ENCODE results near the gene PKIG. TPM values are rescaled to one million over a fixed set of nuclear protein-coding genes. Genes with fewer than 3 reads are reported as not detected.
"Not testable (repeated sequence)": the region's sequence is repeated elsewhere in the genome, so short reads cannot be mapped to it uniquely, and the experiment has no call there.

Gene PKIG
- polyA plus RNA-seq, 6 donors from 2014 or later, result 74.7 to 219 (median 103) TPM

- no peaks in the 10 kb centered on the region for H3K36me3 Mint-ChIP-seq
- no peaks in the 10 kb centered on the region for H3K9me3 Mint-ChIP-seq
- ATAC-seq (ENCODE audit: low read depth in 2 of 2) (peak; percentile 27 to 34), DNase-seq (no peak)
- peaks cover 58 to 75% (median 59%) of the 10 kb centered on the region in 3 donors for H3K4me1 Mint-ChIP-seq
- H3K27me3 Mint-ChIP-seq, result no peaks in the 10 kb centered on the region
- H3K27ac Mint-ChIP-seq, result peak overlapping the region in 5 of 6 donors; percentile 92 to 98 (median 96)
- peak overlapping the region in 6 of 8 donors; percentile 19 to 93 (median 82) for H3K4me3 Mint-ChIP-seq
These were observed 2.9 kb upstream of the PKIG start for GRCh38 chr20:44579313-44580081.

GRCh38 chr20:44580581-44581268 lies 1.7 kb upstream of the PKIG start:
- no peaks in the 10 kb centered on the region for H3K9me3 Mint-ChIP-seq
- no peaks in the 10 kb centered on the region for H3K27me3 Mint-ChIP-seq
- H3K27ac Mint-ChIP-seq, result peak overlapping the region in 5 of 6 donors; percentile 92 to 98 (median 96)
- DNase-seq, result no peak
- peak overlapping the region; percentile 84 to 96 (median 93) for H3K4me3 Mint-ChIP-seq
- no peak for ATAC-seq (ENCODE audit: low read depth in 2 of 2)
- H3K36me3 Mint-ChIP-seq, result no peaks in the 10 kb centered on the region
- peaks cover 68 to 85% (median 69%) of the 10 kb centered on the region in 3 donors for H3K4me1 Mint-ChIP-seq

- ATAC-seq (ENCODE audit: low read depth in 2 of 2) (no peak), DNase-seq (no peak)
- Mint-ChIP-seq H3K36me3 (no peaks in the 10 kb centered on the region), H3K27ac (peak overlapping the region in 5 of 6 donors; percentile 92 to 98 (median 96)), H3K4me1 (peaks cover 64 to 85% (median 67%) of the 10 kb centered on the region in 3 donors), H3K9me3 (no peaks in the 10 kb centered on the region), H3K27me3 (no peaks in the 10 kb centered on the region), H3K4me3 (peak overlapping the region; percentile 84 to 96 (median 93))
These were observed 864 bp upstream of the PKIG start for GRCh38 chr20:44581515-44581914.

DNA sequence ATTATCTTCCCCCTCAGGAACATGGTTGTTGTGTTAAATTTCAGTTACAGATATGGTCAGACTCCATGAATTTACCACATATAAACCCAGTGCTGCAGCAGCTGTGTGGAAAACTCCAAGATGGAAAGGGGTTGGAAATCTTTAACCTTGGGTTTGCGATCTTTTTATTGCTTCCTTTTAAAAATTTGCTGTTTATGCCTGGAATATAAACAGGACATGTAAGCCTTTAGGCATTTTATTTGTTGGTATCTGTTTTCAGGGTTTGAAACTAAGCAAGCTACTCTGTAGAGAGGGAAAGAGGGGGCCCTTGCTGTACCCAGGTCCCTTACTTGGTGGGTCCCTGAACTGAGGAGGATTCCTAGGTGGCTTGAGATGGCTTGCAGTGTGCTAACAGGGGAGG lies 778 bp downstream of the PKIG start:
- Mint-ChIP-seq H3K9me3 (peaks cover 0 to 3% (median 0%) of the 10 kb centered on the region in 7 donors), H3K4me3 (peak overlapping the region; percentile 84 to 96 (median 93)), H3K36me3 (peaks cover 0 to 5% of the 10 kb centered on the region in 2 donors), H3K27ac (peak overlapping the region in 5 of 6 donors; percentile 92 to 98 (median 96)), H3K27me3 (no peaks in the 10 kb centered on the region), H3K4me1 (peaks cover 77 to 90% (median 83%) of the 10 kb centered on the region in 3 donors)
- ATAC-seq (ENCODE audit: low read depth in 2 of 2), result no peak
- DNase-seq, result no peak

DNA sequence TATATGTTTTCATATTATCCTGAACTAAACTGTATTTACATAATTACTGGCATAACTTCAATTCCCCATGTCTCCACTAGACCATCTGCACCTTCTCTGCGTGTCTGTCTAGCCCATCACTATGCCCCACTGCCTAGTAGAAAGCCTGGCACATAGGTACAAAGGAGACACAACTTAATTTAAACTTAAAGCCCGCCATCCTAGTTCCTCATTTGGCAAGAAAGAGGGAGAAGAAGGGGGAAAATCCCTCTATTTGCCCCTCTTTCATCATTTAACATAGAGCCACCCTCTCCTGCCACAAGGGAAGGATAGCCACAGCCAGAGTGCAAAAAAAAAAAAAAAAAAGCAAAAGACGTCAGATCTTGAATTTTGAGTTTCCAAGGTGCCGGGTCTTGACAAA lies 1.8 kb downstream of the PKIG start:
- Mint-ChIP-seq H3K27ac (peak overlapping the region in 5 of 6 donors; percentile 92 to 100 (median 98)), H3K4me3 (peak overlapping the region; percentile 84 to 96 (median 93)), H3K36me3 (peaks cover 0 to 7% of the 10 kb centered on the region in 2 donors), H3K9me3 (peaks cover 0 to 4% (median 0%) of the 10 kb centered on the region in 7 donors), H3K4me1 (peaks cover 77 to 95% (median 89%) of the 10 kb centered on the region in 3 donors), H3K27me3 (no peaks in the 10 kb centered on the region)
- DNase-seq, result peak; percentile 53
- ATAC-seq (ENCODE audit: low read depth in 2 of 2), result peak; percentile 27 to 33

DNA sequence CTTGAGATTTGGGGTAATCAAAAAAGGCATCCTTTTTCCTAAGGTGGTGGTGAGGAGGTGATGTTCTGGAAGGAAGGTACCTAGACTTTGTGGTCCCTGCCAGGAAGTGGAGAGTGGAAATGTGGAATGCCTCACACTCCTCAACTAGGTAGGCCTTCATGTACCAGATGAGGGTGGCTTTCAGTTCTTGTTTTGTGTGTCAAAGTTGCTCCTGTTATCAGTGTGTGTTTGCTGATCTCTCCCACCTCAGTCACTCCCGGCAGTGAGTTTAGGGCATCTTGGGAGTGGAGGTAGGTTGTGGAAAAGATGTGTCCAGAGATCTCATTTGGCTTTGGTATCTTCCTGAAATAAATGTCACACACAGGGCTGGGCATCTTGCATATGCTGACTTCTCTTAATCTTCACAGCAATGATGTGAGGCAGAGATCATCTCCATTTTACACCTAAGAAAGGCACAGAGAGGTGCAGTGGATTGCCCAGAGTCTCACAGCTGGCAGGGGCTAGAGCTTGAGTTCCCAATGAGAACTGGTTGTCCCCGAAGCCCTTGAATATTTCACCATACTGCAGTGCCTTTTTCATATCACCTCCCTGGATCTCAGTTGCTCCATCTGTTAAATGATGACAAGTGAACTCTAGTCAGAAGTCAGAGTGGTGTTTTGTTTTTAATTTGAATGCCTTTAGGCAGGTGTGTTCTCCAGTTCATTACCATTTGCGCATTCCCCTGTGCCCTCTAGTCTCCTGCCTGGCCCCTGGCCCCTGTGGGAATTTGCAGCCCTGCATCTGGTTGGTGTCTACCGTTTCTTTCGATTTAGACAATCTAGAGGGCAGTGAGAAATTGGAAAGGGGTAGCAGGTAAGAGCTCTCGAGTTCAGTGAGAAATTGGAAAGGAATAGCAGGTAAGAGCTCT lies 2.9 kb downstream of the PKIG start:
- Mint-ChIP-seq H3K4me3 (peak overlapping the region; percentile 84 to 96 (median 93)), H3K4me1 (peaks cover 77 to 93% (median 87%) of the 10 kb centered on the region in 3 donors), H3K27me3 (no peaks in the 10 kb centered on the region), H3K9me3 (peaks cover 0 to 4% (median 0%) of the 10 kb centered on the region in 7 donors), H3K36me3 (peaks cover 2 to 7% of the 10 kb centered on the region in 2 donors), H3K27ac (peak overlapping the region in 5 of 6 donors; percentile 92 to 100 (median 98))
- ATAC-seq (ENCODE audit: low read depth in 2 of 2) (no peak), DNase-seq (no peak)

- H3K36me3 Mint-ChIP-seq, result peaks cover 5 to 7% of the 10 kb centered on the region in 2 donors
- DNase-seq (peak; percentile 93), ATAC-seq (ENCODE audit: low read depth in 2 of 2) (peak; percentile 82 to 85)
- H3K9me3 Mint-ChIP-seq, result peaks cover 0 to 4% (median 0%) of the 10 kb centered on the region in 7 donors
- peak overlapping the region; percentile 84 to 96 (median 93) for H3K4me3 Mint-ChIP-seq
- H3K27me3 Mint-ChIP-seq, result no peaks in the 10 kb centered on the region
- H3K4me1 Mint-ChIP-seq, result peaks cover 75 to 93% (median 86%) of the 10 kb centered on the region in 3 donors
- peak overlapping the region in 5 of 6 donors; percentile 92 to 100 (median 98) for H3K27ac Mint-ChIP-seq
These were observed 4.0 kb downstream of the PKIG start for GRCh38 chr20:44586289-44586911.

GRCh38 chr20:44587035-44587980 lies 4.9 kb downstream of the PKIG start:
- DNase-seq (peak; percentile 49), ATAC-seq (ENCODE audit: low read depth in 2 of 2) (no peak)
- Mint-ChIP-seq H3K27ac (peak overlapping the region in 5 of 6 donors; percentile 92 to 100 (median 98)), H3K4me3 (peak overlapping the region; percentile 82 to 96 (median 93)), H3K9me3 (peaks cover 0 to 4% (median 0%) of the 10 kb centered on the region in 7 donors), H3K4me1 (peaks cover 72 to 92% (median 86%) of the 10 kb centered on the region in 3 donors), H3K27me3 (no peaks in the 10 kb centered on the region), H3K36me3 (peaks cover 5 to 7% of the 10 kb centered on the region in 2 donors)

DNA sequence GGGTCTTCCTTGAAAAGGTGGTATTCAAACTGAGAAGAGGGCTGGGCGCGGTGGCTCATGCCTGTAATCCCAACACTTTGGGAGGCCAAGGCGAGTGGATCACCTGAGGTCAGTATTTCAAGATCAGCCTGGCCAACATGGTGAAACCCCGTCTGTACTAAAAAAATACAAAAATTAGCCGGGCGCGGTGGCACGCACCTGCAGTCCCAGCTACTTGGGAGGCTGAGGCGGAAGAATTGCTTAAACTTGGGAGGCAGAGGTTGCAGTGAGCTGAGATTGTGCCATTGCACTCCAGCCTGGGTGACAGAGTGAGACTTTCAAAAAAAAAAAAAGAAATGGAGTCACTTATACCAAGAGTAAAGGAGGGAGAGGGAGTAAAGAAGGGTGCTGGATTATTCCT lies 5.9 kb downstream of the PKIG start:
- Mint-ChIP-seq H3K36me3 (peaks cover 10 to 15% of the 10 kb centered on the region in 2 donors), H3K4me3 (peak overlapping the region; percentile 65 to 96 (median 93)), H3K27ac (peak overlapping the region in 5 of 6 donors; percentile 92 to 100 (median 98)), H3K4me1 (peaks cover 74 to 92% (median 91%) of the 10 kb centered on the region in 3 donors)
- not testable (repeated sequence) for ATAC-seq (ENCODE audit: low read depth in 2 of 2); DNase-seq; H3K9me3 Mint-ChIP-seq; H3K27me3 Mint-ChIP-seq

DNA sequence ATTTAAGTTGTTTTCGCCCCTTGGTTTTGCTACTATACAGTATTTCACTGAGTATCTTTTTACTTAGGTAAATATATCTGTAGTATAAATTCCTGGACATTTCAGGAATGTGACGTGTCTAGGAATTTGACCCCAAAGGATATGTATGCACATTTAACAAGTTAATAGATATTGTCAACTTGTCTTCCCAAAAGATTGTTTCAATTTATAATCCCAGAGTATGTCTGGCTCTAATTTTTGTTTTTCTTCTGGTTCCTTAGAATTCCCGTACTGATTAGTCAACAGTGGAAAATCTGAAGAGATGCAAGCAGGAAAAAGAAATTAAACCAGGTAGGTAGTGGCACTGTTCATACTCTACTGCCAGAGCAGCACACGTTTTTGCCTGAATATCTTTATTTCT lies 7.2 kb downstream of the PKIG start:
- H3K4me3 Mint-ChIP-seq, result peak overlapping the region in 6 of 8 donors; percentile 3 to 52 (median 23)
- H3K27ac Mint-ChIP-seq, result peak overlapping the region in 5 of 6 donors; percentile 72 to 95 (median 74)
- H3K9me3 Mint-ChIP-seq, result peaks cover 0 to 4% (median 0%) of the 10 kb centered on the region in 7 donors
- H3K4me1 Mint-ChIP-seq, result peaks cover 75 to 94% (median 91%) of the 10 kb centered on the region in 3 donors
- no peaks in the 10 kb centered on the region for H3K27me3 Mint-ChIP-seq
- H3K36me3 Mint-ChIP-seq, result peaks cover 10 to 27% of the 10 kb centered on the region in 2 donors
- DNase-seq, result no peak
- ATAC-seq (ENCODE audit: low read depth in 2 of 2), result no peak

GRCh38 chr20:44590980-44591778 lies 8.8 kb downstream of the PKIG start:
- peak; percentile 31 to 44 for ATAC-seq (ENCODE audit: low read depth in 2 of 2)
- H3K27me3 Mint-ChIP-seq, result no peaks in the 10 kb centered on the region
- H3K4me3 Mint-ChIP-seq, result peak overlapping the region; percentile 39 to 82 (median 75)
- H3K4me1 Mint-ChIP-seq, result peaks cover 68 to 91% (median 89%) of the 10 kb centered on the region in 3 donors
- H3K36me3 Mint-ChIP-seq, result peaks cover 10 to 31% of the 10 kb centered on the region in 2 donors
- H3K27ac Mint-ChIP-seq, result peak overlapping the region in 5 of 6 donors; percentile 65 to 98 (median 95)
- H3K9me3 Mint-ChIP-seq, result peaks cover 0 to 4% (median 0%) of the 10 kb centered on the region in 7 donors
- no peak for DNase-seq

Measured in naive B cell (primary cell).